HEK293T (cell line): Measurements from ENCODE around the gene MAP4K4.

Experiments used
- CTCF ChIA-PET: fragments of 350-600 bp; formaldehyde crosslinking; extraction: SDS; loops from one replicate; lab custom pipeline; 2021; ENCODE audit warnings: antibody characterized with exemption, inconsistent platforms; lab: Yijun Ruan, JAX
- POLR2A ChIA-PET: fragments of 350-600 bp; formaldehyde crosslinking; extraction: SDS; loops from one replicate; lab custom pipeline; 2020; ENCODE audit warnings: antibody characterized with exemption, inconsistent platforms; lab: Yijun Ruan, JAX
- DNase-seq: peaks from one replicate; pipeline ENCODE4 v3.0.0; 2012; ENCODE audit warnings: mixed read lengths; ENCODE audit errors: extremely low spot score
- ARNT ChIP-seq: fragments of 450-650 bp; IDR thresholded peaks from 2 replicates; pipeline ENCODE4 v1.6.1; 2017; ENCODE audit warnings: mild to moderate bottlenecking
- BHLHE40 ChIP-seq: fragments of 450-650 bp; IDR thresholded peaks from 2 replicates; pipeline ENCODE4 v1.6.1; 2016; ENCODE audit warnings: mild to moderate bottlenecking, moderate library complexity, borderline replicate concordance
- CTBP1 ChIP-seq: fragments of 450-650 bp; IDR thresholded peaks from 2 replicates; pipeline ENCODE4 v1.6.1; 2016; ENCODE audit warnings: borderline replicate concordance
- ELF4 ChIP-seq: fragments of 450-650 bp; IDR thresholded peaks from 2 replicates; pipeline ENCODE4 v1.6.1; 2017; ENCODE audit warnings: antibody characterized with exemption
- FOXA1 ChIP-seq: fragments of 450-650 bp; IDR thresholded peaks from 2 replicates; pipeline ENCODE4 v1.6.1; 2016; ENCODE audit warnings: mild to moderate bottlenecking
- FOXK2 ChIP-seq: fragments of 450-650 bp; IDR thresholded peaks from 2 replicates; pipeline ENCODE4 v1.6.1; 2016; ENCODE audit warnings: mild to moderate bottlenecking
- FOXM1 ChIP-seq: fragments of 450-650 bp; IDR thresholded peaks from 2 replicates; pipeline ENCODE4 v1.6.1; 2017; ENCODE audit warnings: mild to moderate bottlenecking, borderline replicate concordance
- HDGF ChIP-seq: fragments of 450-650 bp; IDR thresholded peaks from 2 replicates; pipeline ENCODE4 v1.6.1; 2017; ENCODE audit warnings: antibody characterized with exemption, borderline replicate concordance
- L3MBTL2 ChIP-seq: fragments of 450-650 bp; conservative IDR thresholded peaks from 2 replicates; pipeline ENCODE4 v1.6.1; 2016; ENCODE audit warnings: mild to moderate bottlenecking
- LEF1 ChIP-seq: fragments of 450-650 bp; IDR thresholded peaks from 2 replicates; pipeline ENCODE4 v1.6.1; 2017; ENCODE audit warnings: mild to moderate bottlenecking, borderline replicate concordance
- NFRKB ChIP-seq: fragments of 450-650 bp; IDR thresholded peaks from 2 replicates; pipeline ENCODE4 v1.6.1; 2016; ENCODE audit warnings: mild to moderate bottlenecking, moderate library complexity
- SP1 ChIP-seq: fragments of 450-650 bp; IDR thresholded peaks from 2 replicates; pipeline ENCODE4 v1.6.1; 2017
- SUZ12 ChIP-seq: fragments of 450-650 bp; IDR thresholded peaks from 2 replicates; pipeline ENCODE4 v1.6.1; 2016; ENCODE audit warnings: mild to moderate bottlenecking
- TARDBP ChIP-seq: fragments of 450-650 bp; IDR thresholded peaks from 2 replicates; pipeline ENCODE4 v1.6.1; 2016
- ZNF384 ChIP-seq: fragments of 450-650 bp; IDR thresholded peaks from 2 replicates; pipeline ENCODE4 v1.6.1; 2016
- TF ChIP-seq, protein P1 (sequence below): fragments of 450-650 bp; IDR thresholded peaks from 2 replicates; pipeline ENCODE4 v1.6.1; 2016

MAP4K4 gene

DNA sequence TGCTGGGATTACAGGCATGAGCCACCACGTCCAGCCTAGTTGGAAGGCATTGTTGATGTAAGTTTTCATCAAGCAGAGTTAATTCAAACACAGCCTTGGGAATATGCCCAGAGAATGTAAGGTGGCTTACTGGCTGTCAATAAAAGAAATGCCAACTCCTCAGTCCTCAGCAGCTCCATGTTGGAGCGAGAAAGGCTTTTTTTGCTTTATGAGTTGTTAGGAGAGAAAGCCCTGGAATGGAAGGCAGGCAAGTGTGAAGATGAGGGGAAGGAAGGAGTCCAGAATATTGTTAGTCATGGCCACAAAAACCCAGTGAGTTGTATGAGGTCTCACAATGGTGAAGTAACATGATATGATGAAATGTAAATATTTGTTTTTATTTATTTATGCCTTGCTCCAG, 57.1 kb downstream of the MAP4K4 start:
- POLR2A ChIA-PET, result interaction anchor here (0.5 kb wide), 1 partner anchor 13 kb away, joined by 3 read pairs; no protein-coding TSS in a partner anchor
- CTCF ChIA-PET, result interaction anchor here (1.1 kb wide), 1 partner anchor 77 kb away, joined by 4 read pairs; no protein-coding TSS in a partner anchor
- no peak for DNase-seq
- TF ChIP-seq SUZ12, result no peak
- TF ChIP-seq FOXM1, result no peak
- no peak for TF ChIP-seq CTBP1
- no peak for TF ChIP-seq LEF1
- no peak for TF ChIP-seq HDGF
- TF ChIP-seq TARDBP, result no peak
- no peak for TF ChIP-seq SP1
- no peak for TF ChIP-seq L3MBTL2
- no peak for TF ChIP-seq ZNF384

DNA sequence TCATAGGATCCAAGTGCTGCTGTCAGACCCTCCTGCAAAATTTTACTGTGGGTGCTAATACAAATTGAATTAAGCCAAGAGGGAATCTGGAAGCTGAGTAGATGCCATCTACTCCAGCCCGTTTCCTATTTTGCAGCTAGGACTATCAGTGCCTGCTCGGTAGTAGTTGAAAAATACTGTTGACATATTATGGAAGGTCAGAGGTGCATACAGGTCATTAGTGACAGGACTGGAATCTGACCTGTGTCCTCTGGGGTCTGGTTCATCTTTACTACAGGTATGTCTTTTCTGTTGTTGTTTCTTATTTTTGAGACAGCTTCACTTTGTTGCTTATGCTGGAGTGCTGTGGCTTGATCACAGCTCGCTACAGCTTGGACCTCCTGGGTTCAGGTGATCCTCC, 58.8 kb downstream of the MAP4K4 start:
- POLR2A ChIA-PET, result no interaction called here
- no peak for DNase-seq
- TF ChIP-seq LEF1, result no peak
- TF ChIP-seq HDGF, result no peak
- no peak for TF ChIP-seq FOXK2
- TF ChIP-seq BHLHE40, result no peak
- TF ChIP-seq TARDBP, result no peak
- TF ChIP-seq NFRKB, result no peak
- TF ChIP-seq SUZ12, result no peak
- no peak for TF ChIP-seq ZNF384
- TF ChIP-seq ELF4, result no peak
- no peak for TF ChIP-seq FOXM1
- TF ChIP-seq SP1, result no peak
- TF ChIP-seq L3MBTL2, result no peak
- CTCF ChIA-PET, result no interaction called here

GRCh38 chr2:101758001-101758400, 60.5 kb downstream of the MAP4K4 start:
- DNase-seq, result no peak
- POLR2A ChIA-PET, result no interaction called here
- no peak for TF ChIP-seq FOXA1
- TF ChIP-seq NFRKB, result no peak
- TF ChIP-seq, protein P1, sequence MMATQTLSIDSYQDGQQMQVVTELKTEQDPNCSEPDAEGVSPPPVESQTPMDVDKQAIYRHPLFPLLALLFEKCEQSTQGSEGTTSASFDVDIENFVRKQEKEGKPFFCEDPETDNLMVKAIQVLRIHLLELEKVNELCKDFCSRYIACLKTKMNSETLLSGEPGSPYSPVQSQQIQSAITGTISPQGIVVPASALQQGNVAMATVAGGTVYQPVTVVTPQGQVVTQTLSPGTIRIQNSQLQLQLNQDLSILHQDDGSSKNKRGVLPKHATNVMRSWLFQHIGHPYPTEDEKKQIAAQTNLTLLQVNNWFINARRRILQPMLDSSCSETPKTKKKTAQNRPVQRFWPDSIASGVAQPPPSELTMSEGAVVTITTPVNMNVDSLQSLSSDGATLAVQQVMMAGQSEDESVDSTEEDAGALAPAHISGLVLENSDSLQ, result no peak
- no peak for TF ChIP-seq ARNT
- no peak for TF ChIP-seq ZNF384
- TF ChIP-seq L3MBTL2, result no peak
- no peak for TF ChIP-seq CTBP1
- TF ChIP-seq SP1, result no peak
- no peak for TF ChIP-seq BHLHE40
- TF ChIP-seq SUZ12, result no peak
- no peak for TF ChIP-seq HDGF
- no peak for TF ChIP-seq FOXM1
- CTCF ChIA-PET, result no interaction called here

- no peak for DNase-seq
Observed at GRCh38 chr2:101759162-101759561, 61.7 kb downstream of the MAP4K4 start.

DNA sequence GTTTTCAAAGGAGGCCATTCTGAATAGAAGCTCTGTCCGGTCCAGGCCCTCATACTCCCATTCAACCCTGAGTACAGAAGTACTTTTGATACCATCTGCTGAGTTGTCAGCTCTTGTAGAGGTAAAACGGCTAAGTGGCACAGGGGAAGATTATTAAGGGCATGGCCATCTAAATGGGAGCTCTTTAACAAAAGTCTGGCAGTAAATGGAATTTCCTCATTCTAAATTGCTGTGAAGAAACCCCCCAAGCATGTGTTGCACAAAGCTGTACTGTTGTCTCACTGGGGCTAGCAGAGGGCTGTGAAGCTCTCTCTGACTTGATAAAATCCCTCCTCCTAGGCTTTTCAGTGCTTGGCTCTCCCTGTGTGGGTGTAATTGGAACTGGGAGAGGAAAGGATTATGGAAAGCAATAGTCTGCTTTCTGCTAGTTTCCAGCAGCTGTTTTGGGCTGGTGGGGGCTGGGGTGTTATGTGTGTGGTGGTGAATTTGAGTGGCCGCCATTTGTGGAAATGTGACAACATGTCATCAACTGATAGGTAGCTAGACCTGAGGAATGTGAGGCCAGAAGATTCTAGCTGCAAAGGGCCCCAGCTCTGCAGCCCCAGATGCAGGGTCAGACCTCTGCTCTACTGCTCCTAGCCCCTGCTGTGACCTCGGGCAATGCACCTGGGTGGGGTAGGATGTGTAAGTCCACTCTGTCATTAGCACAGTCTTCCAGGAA, 65.1 kb downstream of the MAP4K4 start:
- no peak for DNase-seq
- ChIA-PET POLR2A (interaction anchor here (1.8 kb wide), 1 partner anchor 17 kb away, joined by 4 read pairs; no protein-coding TSS in a partner anchor), CTCF (interaction anchor here (0.6 to 1.3 kb wide), 4 partner anchors 9 to 30 kb away, joined by 3 to 4 read pairs (median 4); no protein-coding TSS in a partner anchor)

More at GRCh38 chr2:101759162-101759561, 61.7 kb downstream of the MAP4K4 start:
- ChIA-PET CTCF (no interaction called here), POLR2A (no interaction called here)
- no peak for TF ChIP-seq CTBP1
- TF ChIP-seq FOXM1, result no peak
- TF ChIP-seq FOXA1, result no peak
- no peak for TF ChIP-seq BHLHE40
- TF ChIP-seq ELF4, result no peak
- no peak for TF ChIP-seq NFRKB
- no peak for TF ChIP-seq TARDBP

DNA sequence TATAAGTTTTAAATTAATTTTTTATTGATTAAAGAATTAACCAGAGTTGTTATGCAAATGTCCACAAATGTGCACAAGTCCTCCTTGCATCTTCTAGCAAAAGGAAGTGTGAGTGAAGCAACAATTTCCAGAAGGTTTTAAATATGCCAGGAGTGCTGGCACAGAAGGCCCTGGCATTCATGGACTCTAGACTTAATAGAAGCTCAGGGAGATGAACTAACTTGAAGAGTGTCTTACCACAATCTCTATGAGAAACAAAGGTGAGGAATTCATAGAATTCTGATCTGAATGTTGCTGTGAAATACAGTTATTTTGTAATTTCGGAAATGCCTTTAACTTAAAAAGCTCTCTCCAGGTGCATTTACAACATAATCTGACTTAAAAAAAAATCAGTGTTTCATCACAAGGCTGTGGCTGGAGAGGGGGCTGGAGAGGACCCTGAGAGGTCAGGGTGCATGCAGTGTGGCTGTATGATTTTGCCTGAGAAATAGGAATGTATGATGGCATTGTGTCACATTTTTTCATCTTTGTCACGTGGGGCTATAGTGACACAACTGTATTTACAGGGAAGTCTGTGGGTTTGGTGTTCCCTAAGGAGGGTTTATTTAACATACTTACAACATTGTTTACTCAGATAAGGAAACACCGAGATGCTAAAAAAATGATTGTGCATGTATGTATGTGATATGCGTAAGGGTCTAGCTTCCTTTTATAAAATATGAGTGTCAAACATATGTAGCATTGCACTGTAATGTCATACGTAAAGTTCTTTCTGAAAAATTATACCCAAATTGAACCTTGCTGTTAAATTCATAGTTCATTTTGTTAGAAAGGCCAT, 66.2 kb downstream of the MAP4K4 start:
- POLR2A ChIA-PET, result interaction anchor here (1.8 kb wide), 1 partner anchor 18 kb away, joined by 4 read pairs; no protein-coding TSS in a partner anchor
- TF ChIP-seq ARNT, result no peak
- TF ChIP-seq TARDBP, result no peak
- no peak for TF ChIP-seq HDGF
- no peak for TF ChIP-seq CTBP1
- no peak for TF ChIP-seq SP1
- TF ChIP-seq, protein P1, result no peak
- TF ChIP-seq ZNF384, result no peak
- CTCF ChIA-PET, result interaction anchor here (0.6 to 1.3 kb wide), 4 partner anchors 11 to 1008 kb away, joined by 3 to 9 read pairs (median 4); no protein-coding TSS in a partner anchor
- no peak for DNase-seq

More for the DNA sequence above, 65.1 kb downstream of the MAP4K4 start:
- TF ChIP-seq SP1 (no peak), ARNT (no peak), L3MBTL2 (no peak), FOXM1 (no peak), TARDBP (no peak), ELF4 (no peak), FOXK2 (no peak), BHLHE40 (no peak), FOXA1 (no peak), HDGF (no peak), SUZ12 (no peak), CTBP1 (no peak), ZNF384 (no peak), LEF1 (no peak)
